ENCODE results near the gene DYRK3.

DYRK3 gene

DNA sequence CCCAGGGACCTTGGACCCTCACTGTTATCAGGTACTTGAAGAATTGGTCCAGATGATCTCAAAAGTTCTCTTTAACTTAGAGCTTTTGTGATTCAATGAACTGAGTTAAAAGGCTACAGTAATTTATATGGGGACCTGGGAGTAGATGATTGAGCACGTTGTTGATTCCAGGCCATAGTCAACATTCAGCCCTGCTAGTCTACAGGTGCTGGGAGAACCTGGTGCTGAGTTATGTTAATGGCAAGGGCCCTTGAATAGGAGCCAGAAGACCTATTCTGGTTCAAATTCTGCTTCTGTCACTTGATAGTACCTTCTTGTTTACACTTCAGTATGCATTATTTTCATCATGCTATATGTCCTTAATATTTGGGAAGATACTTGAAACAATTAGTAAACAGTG lies 11.2 kb downstream of the DYRK3 start:
- TF ChIP-seq, protein P1, sequence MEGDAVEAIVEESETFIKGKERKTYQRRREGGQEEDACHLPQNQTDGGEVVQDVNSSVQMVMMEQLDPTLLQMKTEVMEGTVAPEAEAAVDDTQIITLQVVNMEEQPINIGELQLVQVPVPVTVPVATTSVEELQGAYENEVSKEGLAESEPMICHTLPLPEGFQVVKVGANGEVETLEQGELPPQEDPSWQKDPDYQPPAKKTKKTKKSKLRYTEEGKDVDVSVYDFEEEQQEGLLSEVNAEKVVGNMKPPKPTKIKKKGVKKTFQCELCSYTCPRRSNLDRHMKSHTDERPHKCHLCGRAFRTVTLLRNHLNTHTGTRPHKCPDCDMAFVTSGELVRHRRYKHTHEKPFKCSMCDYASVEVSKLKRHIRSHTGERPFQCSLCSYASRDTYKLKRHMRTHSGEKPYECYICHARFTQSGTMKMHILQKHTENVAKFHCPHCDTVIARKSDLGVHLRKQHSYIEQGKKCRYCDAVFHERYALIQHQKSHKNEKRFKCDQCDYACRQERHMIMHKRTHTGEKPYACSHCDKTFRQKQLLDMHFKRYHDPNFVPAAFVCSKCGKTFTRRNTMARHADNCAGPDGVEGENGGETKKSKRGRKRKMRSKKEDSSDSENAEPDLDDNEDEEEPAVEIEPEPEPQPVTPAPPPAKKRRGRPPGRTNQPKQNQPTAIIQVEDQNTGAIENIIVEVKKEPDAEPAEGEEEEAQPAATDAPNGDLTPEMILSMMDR (IDR thresholded peaks at IDR 0.05; ENCODE audit: low read depth, low read length, missing control alignments) = no peak
- DNase-seq = no peak
- Histone ChIP-seq H3K27me3 (replicated peaks) (no peaks in the 10 kb centered on the region), H3K4me3 (ENCODE audit: low read depth, low read length) (no peak overlapping the region), H3K27ac (no peak overlapping the region), H3K36me3 (replicated peaks) (peaks cover 18% of the 10 kb centered on the region)
- in situ Hi-C loops (cut with HindIII; ENCODE audit: low pct_ligation_motif_present, low sequenced_read_pairs) = no loop called here

- no peak for DNase-seq
- no peaks in the 10 kb centered on the region for H3K27me3 ChIP-seq (replicated peaks)
- H3K36me3 ChIP-seq (replicated peaks) = peaks cover 16% of the 10 kb centered on the region
- TF ChIP-seq, protein P1 (IDR thresholded peaks at IDR 0.05; ENCODE audit: low read depth, low read length, missing control alignments) = no peak
- no peak overlapping the region for H3K27ac ChIP-seq
- H3K4me3 ChIP-seq (ENCODE audit: low read depth, low read length) = no peak overlapping the region
- in situ Hi-C loops (cut with HindIII; ENCODE audit: low pct_ligation_motif_present, low sequenced_read_pairs) = no loop called here
Measured at GRCh38 chr1:206647224-206647623, 11.9 kb downstream of the DYRK3 start.

DNA sequence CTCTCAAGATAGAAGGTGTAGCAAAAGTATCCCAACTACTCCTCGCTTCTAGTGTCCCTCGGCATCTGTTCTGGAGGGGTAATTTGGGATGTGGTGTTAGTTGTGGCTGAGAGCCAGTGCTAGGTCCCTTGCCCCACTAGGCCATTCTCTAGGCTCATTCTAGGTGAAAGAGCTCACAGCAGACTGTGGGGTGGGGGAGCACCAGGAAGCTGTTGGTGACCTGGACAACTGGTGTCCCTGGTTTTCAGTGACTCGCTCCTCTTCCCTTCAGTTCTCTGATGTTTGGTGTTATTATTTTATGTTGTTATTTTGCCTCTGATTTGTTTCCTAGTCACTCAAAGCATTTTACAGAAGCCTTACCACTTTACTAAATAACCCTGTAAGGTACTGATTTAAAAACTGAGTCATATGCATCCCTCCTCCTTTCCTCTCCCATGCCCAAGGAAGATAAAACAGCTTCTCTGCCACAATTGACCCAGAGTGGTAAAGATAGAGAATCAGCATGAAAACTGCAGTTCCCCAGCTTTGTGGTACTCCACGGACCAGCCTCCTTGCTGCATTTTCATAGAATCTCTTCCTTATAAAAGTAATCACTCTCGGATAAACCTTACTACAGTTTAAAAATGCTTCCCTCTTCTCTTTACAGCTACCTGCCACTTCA lies 14.1 kb downstream of the DYRK3 start:
- TF ChIP-seq, protein P1 (IDR thresholded peaks at IDR 0.05; ENCODE audit: low read depth, low read length, missing control alignments) = no peak
- no peak for DNase-seq
- Histone ChIP-seq H3K36me3 (replicated peaks) (peaks cover 16% of the 10 kb centered on the region), H3K27ac (no peak overlapping the region), H3K27me3 (replicated peaks) (no peaks in the 10 kb centered on the region), H3K4me3 (ENCODE audit: low read depth, low read length) (no peak overlapping the region)
- in situ Hi-C loops (cut with HindIII; ENCODE audit: low pct_ligation_motif_present, low sequenced_read_pairs) = no loop called here

- Histone ChIP-seq H3K4me3 (ENCODE audit: low read depth, low read length) (no peak overlapping the region), H3K27me3 (replicated peaks) (no peaks in the 10 kb centered on the region), H3K36me3 (replicated peaks) (peaks cover 16% of the 10 kb centered on the region), H3K27ac (no peak overlapping the region)
- in situ Hi-C loops (cut with HindIII; ENCODE audit: low pct_ligation_motif_present, low sequenced_read_pairs) = no loop called here
- TF ChIP-seq, protein P1 (IDR thresholded peaks at IDR 0.05; ENCODE audit: low read depth, low read length, missing control alignments) = no peak
- no peak for DNase-seq
Measured at GRCh38 chr1:206651014-206651413, 15.7 kb downstream of the DYRK3 start.

DNA sequence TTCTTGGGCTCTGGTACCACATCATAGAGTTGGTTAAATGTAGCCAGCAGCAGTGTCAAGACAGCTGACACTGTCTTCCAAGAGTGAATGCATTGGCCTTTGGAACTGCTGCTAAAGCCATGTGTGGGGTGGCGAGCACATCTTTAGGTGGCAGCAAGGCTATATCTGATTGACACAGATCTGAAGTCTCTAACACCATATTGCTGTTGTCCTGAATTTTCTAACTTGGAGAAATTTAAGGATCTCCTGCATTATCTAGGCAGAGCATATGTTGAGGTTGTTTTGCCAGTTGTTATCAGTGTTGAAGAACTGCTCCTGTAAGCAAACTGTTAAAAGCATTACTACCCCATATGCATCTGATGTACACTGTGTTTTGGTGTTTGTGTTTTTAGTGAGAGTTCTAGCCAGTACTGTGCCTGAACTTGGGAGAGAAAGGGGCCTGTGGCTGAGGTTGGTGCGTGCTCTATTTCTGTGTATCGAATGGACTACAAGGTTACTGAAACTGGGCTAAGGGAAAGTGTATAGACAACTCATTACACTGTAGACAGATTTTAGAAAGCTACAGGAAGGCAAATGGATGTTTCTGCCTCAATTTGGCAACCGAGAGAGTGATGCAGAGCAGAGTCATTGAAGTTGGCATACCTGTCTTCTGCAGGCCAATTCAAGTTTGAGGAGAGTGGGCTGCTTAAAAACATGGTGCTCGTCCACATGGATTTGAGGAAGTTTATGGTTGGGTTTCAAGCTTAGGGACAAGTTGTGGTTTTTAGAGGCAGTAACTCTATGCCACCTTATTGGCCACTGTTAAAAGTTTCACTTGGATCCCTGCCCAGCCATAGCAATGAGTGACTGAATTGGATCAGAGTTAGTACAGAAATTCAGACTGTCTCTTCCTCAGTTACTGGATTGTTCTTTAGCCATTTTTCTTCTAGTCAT lies 16.9 kb downstream of the DYRK3 start:
- TF ChIP-seq, protein P1 (IDR thresholded peaks at IDR 0.05; ENCODE audit: low read depth, low read length, missing control alignments) = no peak
- Histone ChIP-seq H3K36me3 (replicated peaks) (peaks cover 16% of the 10 kb centered on the region), H3K4me3 (ENCODE audit: low read depth, low read length) (no peak overlapping the region), H3K27ac (no peak overlapping the region), H3K27me3 (replicated peaks) (no peaks in the 10 kb centered on the region)
- in situ Hi-C loops (cut with HindIII; ENCODE audit: low pct_ligation_motif_present, low sequenced_read_pairs) = no loop called here
- DNase-seq = no peak

Data from brain microvascular endothelial cell (primary cell).